ENCODE data around the gene COTL1. TPM values are rescaled to one million over a fixed set of nuclear protein-coding genes. Genes with fewer than 3 reads are reported as not detected.

Gene COTL1
- total and polyA plus RNA-seq, 2 donors = 31.8 to 82.7 TPM

DNA sequence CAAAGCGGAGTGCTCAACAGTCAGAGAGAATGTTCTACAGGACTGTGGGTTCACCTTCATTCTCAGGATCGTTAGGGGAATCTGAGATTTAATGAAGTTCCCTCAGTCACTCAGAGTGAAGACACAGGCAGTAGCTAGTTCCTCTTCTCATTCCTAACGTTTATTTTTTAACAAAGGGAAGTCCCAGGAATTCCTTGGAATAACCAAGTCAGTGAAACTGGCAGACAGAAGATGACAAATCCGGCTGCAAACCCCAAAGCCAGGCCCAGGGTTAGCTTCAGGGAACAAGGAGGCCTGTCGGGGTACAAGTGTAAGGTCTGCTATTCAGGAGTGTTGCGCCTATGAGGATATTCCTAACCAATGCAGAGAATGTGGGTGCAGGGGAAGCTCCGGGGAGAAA lies 42.0 kb downstream of the COTL1 start:
- Histone ChIP-seq H3K4me3 (ENCODE audit: low read depth, low read length) (no peak overlapping the region), H3K4me1 (ENCODE audit: insufficient read depth) (no peaks in the 10 kb centered on the region), H3K27ac (ENCODE audit: low read depth) (no peak overlapping the region), H3K36me3 (ENCODE audit: insufficient read depth) (no peaks in the 10 kb centered on the region)
- WGBS = 88% methylated on average over 7 of the region's 7 CpGs
- DNase-seq (ENCODE audit: extremely low spot score) = no peak

DNA sequence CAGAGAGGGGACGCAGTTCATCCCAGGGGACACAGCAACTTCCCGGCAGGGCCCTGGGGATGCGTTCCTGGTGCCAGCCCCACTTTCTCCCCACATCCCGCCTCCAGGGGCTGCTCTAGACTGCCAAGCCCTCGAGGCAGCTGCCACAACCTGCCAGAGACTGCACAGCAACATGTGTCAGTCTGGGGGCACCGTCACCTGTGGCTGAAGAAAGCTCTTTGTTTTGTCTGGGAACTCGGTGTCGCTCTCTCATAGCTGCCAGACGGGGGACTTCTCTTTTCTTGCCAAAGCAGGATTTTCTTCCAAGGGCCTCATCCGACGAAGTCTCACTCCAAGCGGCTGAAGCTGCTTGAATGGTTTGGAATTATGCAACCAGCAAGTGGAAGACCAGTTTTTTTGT lies 43.7 kb downstream of the COTL1 start:
- Histone ChIP-seq H3K4me1 (ENCODE audit: insufficient read depth) (no peaks in the 10 kb centered on the region), H3K27ac (ENCODE audit: low read depth) (no peak overlapping the region), H3K4me3 (ENCODE audit: low read depth, low read length) (no peak overlapping the region), H3K36me3 (ENCODE audit: insufficient read depth) (no peaks in the 10 kb centered on the region)
- 73% methylated on average over 12 of the region's 12 CpGs for WGBS
- DNase-seq (ENCODE audit: extremely low spot score) = no peak

DNA sequence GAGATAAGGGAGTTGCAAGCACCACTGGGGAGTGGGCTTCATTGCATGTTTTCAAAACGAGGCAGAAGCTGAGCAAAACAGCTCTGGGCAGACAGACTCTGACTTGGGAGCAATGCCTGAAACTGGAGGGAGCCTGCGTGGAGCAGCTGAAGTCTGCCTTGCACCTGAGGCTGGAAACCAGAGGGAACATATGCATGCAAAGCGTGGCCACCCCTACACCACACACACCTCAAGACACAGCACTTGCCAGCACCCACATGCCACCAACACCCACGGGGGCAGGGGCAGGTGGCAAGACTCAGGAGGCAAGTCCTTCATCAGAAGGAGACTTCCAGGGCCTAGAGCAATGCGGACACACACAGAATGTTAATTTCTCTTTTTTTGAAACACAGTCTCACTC lies 45.8 kb downstream of the COTL1 start:
- no peak for DNase-seq (ENCODE audit: extremely low spot score)
- Histone ChIP-seq H3K4me1 (ENCODE audit: insufficient read depth) (no peaks in the 10 kb centered on the region), H3K27ac (ENCODE audit: low read depth) (no peak overlapping the region), H3K36me3 (ENCODE audit: insufficient read depth) (no peaks in the 10 kb centered on the region), H3K4me3 (ENCODE audit: low read depth, low read length) (no peak overlapping the region)
- WGBS = 84% methylated on average over 5 of the region's 5 CpGs

DNA sequence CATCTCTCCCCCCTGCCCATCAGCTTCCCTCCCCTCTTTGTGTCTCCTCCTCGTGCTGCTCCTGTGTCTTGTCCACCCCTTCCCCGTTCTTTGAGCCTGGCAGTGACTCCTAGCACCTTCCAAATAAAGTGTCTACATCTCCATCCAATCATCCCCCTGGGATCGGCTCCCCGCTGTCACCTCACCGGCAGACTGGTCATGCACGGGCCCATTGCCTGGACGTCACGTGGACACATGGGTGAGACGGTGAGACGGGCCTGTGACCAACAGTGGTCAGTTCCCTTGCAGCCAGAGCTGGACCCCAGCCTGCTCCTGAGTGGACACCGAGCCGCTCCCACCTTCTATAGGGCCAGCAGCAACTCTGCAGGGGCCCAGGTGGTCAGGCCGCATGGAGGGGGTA lies 46.4 kb downstream of the COTL1 start:
- no peak for DNase-seq (ENCODE audit: extremely low spot score)
- H3K36me3 ChIP-seq (ENCODE audit: insufficient read depth) = no peaks in the 10 kb centered on the region
- no peaks in the 10 kb centered on the region for H3K4me1 ChIP-seq (ENCODE audit: insufficient read depth)
- no peak overlapping the region for H3K4me3 ChIP-seq (ENCODE audit: low read depth, low read length)
- no peak overlapping the region for H3K27ac ChIP-seq (ENCODE audit: low read depth)
- WGBS = 94% methylated on average over 13 of the region's 13 CpGs

DNA sequence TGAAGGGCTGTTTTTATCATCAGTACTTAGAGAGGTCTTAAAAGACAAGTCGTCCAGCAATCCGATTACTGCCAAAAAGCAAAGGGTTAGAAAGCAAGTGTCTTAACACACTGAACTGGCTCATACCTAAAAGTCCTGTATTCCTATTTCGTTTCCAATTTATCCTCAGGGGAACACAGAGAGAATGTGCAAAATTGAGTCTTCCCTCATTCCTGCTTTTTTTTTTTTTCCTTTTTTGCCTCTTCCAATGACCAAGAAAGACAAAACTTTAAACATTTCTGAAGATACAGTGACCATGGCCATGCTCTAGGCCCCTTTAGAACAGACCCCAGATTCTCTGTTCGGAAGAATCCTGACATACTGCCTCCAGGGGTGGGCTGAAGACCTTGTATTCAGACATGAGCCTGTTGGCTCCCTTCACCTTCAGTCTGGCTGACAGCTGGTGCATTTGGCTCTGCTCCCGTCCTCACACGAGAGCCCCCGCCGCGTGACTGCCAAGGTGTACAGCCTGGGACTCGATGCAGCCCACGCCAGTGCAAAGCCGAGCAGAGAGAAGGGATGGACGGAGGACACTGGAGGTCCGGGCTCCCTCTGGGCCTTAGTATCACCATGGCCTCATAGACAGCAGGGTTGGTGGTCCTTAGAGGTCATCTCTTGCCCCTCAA lies 47.0 kb downstream of the COTL1 start:
- H3K4me1 ChIP-seq (ENCODE audit: insufficient read depth) = no peaks in the 10 kb centered on the region
- no peak for DNase-seq (ENCODE audit: extremely low spot score)
- no peaks in the 10 kb centered on the region for H3K36me3 ChIP-seq (ENCODE audit: insufficient read depth)
- no peak overlapping the region for H3K27ac ChIP-seq (ENCODE audit: low read depth)
- H3K4me3 ChIP-seq (ENCODE audit: low read depth, low read length) = no peak overlapping the region
- WGBS = 62% methylated on average over 14 of the region's 14 CpGs

DNA sequence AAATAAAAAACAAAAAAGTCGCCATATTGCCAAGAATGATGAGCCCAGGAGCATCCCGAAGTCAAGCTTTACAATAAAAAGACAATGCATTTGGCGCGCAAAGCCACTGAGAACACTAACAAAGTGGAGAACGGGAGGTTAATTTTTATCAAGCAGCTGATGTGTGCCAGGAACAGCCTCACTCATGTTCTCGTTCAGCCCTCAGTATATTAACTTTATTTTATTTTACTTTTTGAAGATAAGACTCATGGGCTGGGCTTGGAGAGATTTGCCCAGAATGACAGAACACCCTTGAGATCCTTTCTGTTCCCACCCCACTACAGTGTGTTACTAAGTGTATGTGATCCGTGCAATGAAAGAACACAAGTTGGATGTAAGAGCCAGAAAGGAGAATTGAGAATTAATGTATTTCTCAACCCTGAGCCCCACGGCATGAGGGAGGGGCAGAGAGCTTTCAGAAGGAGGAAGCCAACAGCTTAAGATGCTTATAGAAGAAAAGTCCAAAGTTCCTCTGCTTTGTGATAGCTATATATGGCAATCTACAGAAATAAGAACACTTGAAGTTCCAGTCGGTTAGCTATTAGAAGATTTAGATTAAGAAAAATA lies 48.4 kb downstream of the COTL1 start:
- H3K4me3 ChIP-seq (ENCODE audit: low read depth, low read length) = no peak overlapping the region
- no peak for DNase-seq (ENCODE audit: extremely low spot score)
- no peaks in the 10 kb centered on the region for H3K4me1 ChIP-seq (ENCODE audit: insufficient read depth)
- H3K36me3 ChIP-seq (ENCODE audit: insufficient read depth) = no peaks in the 10 kb centered on the region
- 40% methylated on average over 9 of the region's 9 CpGs for WGBS
- no peak overlapping the region for H3K27ac ChIP-seq (ENCODE audit: low read depth)

DNA sequence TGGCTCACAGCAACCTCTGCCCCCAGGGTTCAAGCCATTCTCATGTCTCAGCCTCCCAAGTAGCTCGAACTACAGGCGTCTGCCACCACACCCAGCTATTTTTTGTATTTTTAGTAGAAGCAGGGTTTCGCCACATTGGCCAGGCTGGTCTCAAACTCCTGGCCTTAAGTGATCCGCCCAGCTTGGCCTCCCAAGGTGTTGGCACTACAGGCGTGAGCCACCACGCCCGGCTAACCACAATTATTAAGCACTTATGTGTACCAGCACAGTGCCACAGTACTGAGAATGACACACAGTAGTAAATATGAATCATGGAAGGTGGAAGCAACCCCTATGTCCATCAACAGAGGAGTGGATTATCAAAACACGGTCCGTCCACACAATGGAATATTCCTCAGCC lies 49.8 kb downstream of the COTL1 start:
- no peak overlapping the region for H3K4me3 ChIP-seq (ENCODE audit: low read depth, low read length)
- H3K27ac ChIP-seq (ENCODE audit: low read depth) = no peak overlapping the region
- 95% methylated on average over 9 of the region's 9 CpGs for WGBS
- H3K4me1 ChIP-seq (ENCODE audit: insufficient read depth) = no peaks in the 10 kb centered on the region
- no peaks in the 10 kb centered on the region for H3K36me3 ChIP-seq (ENCODE audit: insufficient read depth)
- DNase-seq (ENCODE audit: extremely low spot score) = no peak

DNA sequence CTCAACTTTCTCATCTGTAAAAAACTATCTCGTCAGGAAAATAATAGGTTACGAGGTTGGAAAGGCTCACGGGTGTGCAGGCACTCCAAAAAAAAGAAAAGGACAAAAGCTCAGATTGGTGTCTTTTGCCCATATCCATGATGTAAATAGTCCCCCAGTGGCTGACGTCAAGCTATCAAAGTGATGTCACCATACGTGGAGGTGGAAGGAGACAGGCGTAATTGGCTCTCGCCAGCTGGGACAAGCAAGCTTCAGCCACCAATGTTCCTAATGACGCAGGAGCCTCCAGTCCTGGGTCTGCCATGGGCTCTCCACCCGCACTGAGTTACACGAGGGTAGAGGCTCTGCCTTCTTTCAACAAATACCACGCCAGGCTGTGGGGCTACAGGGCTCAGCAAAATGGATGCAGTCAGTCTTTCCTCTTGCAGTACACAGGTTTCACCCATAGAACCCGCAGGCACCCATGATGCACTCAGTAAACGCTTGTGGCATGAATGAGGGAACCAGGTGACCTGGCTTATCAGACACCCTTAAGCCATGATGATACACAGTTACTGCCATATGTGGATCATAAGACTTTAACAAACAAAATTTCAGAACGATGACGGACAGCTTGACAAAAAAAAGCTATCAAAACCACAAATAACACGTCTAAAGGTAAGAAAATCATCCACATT lies 50.5 kb downstream of the COTL1 start:
- H3K27ac ChIP-seq (ENCODE audit: low read depth) = no peak overlapping the region
- WGBS = 91% methylated on average over 16 of the region's 16 CpGs
- DNase-seq (ENCODE audit: extremely low spot score) = no peak
- H3K36me3 ChIP-seq (ENCODE audit: insufficient read depth) = no peaks in the 10 kb centered on the region
- no peak overlapping the region for H3K4me3 ChIP-seq (ENCODE audit: low read depth, low read length)
- no peaks in the 10 kb centered on the region for H3K4me1 ChIP-seq (ENCODE audit: insufficient read depth)

DNA sequence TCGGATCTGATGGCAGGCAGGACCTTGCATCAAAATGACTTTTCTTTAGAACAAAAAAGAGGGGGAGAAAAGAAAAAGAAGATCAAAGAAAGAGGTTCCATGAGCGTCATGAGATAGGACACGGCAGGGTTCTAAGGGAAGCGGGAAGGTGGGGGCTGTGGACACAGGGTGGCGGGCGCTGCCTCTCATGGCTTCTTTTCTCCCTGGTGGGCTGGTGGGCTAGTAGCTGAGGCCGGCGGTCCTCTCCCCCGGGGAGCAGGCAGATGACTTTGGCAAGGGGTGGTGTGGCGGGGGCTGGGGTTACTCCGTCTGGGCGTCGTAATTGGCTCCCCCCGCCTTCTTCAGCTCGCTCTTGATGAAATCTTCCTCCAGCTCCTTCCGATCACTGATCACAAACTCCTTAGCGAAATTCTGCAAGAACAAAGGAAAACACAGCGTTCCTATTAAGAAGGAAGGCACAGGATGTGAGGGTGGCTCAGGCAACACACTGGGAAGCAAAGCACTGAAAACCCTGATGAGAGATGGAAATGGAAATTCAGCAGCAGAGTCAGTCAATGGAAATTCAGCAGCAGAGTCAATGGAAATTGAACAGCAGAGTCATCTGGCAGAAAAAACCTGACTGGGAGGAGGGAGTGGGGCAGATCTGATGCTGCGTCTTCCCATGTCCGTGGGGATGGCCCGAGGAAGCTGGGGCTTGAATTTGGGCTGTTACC lies 51.2 kb downstream of the COTL1 start:
- Histone ChIP-seq H3K4me1 (ENCODE audit: insufficient read depth) (no peaks in the 10 kb centered on the region), H3K36me3 (ENCODE audit: insufficient read depth) (no peaks in the 10 kb centered on the region), H3K27ac (ENCODE audit: low read depth) (no peak overlapping the region), H3K4me3 (ENCODE audit: low read depth, low read length) (no peak overlapping the region)
- DNase-seq (ENCODE audit: extremely low spot score) = no peak
- whole genome bisulfite sequencing = 89% methylated on average over 21 of the region's 21 CpGs

DNA sequence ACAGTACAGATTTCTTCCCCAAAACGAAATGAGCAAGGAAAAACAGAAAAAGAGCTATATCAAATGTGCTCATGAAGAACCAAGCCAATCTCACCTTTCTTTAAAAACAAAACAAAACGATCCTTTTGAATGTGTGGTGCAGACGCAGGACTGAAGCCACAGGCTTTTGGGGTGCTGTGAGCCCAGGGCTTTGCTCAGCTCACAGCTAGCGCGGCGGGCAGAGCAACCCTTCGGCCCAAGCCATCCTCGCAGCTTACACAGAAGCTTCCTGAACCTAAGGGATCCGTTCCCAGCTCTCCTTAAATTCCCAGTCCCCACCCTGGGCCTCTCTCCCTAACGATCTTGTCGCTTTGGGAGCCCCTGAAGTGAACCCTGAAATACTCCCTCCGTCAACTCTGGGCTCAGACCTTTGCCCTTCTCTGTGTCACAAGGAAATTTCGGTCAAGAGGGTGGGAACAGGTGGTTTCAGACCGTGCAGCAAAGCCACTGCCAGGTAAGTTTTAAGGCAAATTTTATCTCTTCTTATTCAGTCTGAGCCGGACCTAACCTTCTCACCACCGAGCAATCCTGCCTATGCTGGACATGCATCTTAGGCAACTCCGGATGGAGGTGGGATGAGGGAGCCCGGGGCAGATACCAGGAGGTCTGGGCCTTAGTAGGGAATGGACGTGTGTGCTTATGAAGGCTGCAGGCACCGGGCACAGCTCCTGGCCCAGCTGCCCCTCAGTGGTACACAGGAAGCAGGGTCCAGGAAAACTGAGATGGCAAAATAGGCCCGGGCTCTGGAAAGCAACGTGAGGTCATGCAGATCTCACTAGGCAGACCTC lies 52.0 kb downstream of the COTL1 start:
- no peak for DNase-seq (ENCODE audit: extremely low spot score)
- WGBS = 92% methylated on average over 22 of the region's 22 CpGs
- Histone ChIP-seq H3K4me1 (ENCODE audit: insufficient read depth) (no peaks in the 10 kb centered on the region), H3K4me3 (ENCODE audit: low read depth, low read length) (no peak overlapping the region), H3K36me3 (ENCODE audit: insufficient read depth) (no peaks in the 10 kb centered on the region), H3K27ac (ENCODE audit: low read depth) (no peak overlapping the region)

DNA sequence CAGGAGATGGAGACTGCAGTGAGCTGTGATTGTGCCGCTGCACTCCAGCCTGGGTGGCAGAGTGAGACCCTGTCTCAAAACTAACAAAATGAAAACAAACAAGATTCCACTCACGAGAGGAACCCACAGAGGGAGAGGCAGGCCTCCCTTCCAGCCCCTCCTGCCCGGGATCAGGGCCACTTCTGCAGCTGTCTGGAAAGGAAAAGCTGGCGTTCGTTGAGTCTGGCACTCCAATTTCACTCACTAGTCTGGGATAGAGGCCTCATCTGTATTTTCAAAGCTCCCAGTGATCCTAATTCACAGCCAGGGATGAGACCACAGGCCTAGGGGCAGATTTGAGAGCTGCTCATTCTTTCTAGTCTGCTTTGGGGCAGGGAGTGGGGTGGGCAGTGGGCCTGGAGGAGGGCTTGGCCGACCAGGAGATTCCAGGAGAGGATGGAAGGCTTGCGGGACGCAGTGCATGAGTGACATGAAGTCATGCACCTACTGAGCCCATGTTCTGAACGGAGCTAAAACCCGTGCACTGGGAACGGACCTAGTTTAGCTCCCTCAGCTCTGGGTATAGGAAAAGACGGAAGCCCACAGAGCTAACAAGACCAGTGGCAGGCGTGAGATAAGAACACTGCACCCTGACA lies 54.0 kb downstream of the COTL1 start:
- Histone ChIP-seq H3K4me3 (ENCODE audit: low read depth, low read length) (no peak overlapping the region), H3K4me1 (ENCODE audit: insufficient read depth) (no peaks in the 10 kb centered on the region), H3K36me3 (ENCODE audit: insufficient read depth) (no peaks in the 10 kb centered on the region), H3K27ac (ENCODE audit: low read depth) (no peak overlapping the region)
- WGBS = 73% methylated on average over 13 of the region's 13 CpGs
- DNase-seq (ENCODE audit: extremely low spot score) = no peak

DNA sequence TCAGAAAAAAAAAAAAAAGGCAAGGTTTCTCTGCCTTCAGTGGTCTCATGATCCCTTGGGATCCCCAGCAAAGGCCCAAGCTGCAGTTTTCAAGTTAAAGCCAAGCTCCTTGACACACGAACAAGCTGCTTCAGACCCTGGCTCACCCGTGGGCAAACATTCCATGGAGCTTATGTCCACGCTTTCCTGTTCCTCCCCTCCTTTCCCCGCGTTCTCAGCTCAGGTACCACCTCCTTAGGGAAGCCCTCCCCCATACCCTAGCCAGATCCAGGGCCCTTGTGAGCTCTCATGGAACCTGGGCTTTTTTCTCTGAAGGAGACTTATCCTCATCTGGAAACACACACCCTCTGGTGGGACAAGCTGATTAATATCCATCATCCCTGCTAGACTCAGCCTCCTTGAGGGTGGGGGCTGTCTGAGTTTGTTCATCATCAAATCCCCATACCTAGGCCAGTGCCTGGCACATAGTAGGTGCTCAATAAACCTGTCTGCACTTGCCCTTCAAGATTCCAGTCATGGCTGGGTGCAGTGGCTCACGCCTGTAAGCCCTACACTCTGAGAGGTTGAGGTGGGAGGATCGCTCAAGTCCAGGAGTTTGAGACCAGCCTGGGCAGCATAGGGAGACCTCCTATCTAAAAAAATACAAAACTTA lies 54.7 kb downstream of the COTL1 start:
- Histone ChIP-seq H3K27ac (ENCODE audit: low read depth) (no peak overlapping the region), H3K4me3 (ENCODE audit: low read depth, low read length) (no peak overlapping the region), H3K4me1 (ENCODE audit: insufficient read depth) (no peaks in the 10 kb centered on the region), H3K36me3 (ENCODE audit: insufficient read depth) (no peaks in the 10 kb centered on the region)
- no peak for DNase-seq (ENCODE audit: extremely low spot score)
- 80% methylated on average over 7 of the region's 7 CpGs for WGBS
